ENCODE data around the gene MAOA.
"Not testable (repeated sequence)": the region's sequence is repeated elsewhere in the genome, so short reads cannot be mapped to it uniquely, and the experiment has no call there.

Gene MAOA

GRCh38 chrX:43656005-43656494 lies at the start of gene MAOA:
Gene MAOA, plus strand, starts transcription at chrX:43656299. Its CDS starts 43 bp downstream, at chrX:43656342.
- no peak for DNase-seq

DNA sequence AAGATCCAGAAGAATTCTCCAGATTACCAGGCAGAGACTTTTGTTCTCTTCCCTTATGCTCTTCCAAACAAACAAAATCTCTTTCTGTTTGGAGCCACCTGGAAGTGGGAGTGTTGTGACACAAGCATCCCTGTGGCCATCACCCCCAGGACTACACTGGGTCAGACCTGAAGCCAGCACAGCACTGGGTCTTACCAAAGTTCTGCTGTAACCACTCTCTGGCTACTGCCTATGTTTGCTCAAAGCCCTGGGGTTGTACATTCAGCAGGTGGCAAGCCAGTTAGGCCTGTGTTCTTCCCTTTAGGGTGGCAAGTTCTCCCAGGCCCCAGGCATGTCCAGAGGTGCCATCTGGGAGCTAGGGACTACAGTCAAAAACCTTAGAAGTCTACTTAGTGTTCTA lies 43.7 kb upstream of the MAOA start:
- DNase-seq = no peak

DNA sequence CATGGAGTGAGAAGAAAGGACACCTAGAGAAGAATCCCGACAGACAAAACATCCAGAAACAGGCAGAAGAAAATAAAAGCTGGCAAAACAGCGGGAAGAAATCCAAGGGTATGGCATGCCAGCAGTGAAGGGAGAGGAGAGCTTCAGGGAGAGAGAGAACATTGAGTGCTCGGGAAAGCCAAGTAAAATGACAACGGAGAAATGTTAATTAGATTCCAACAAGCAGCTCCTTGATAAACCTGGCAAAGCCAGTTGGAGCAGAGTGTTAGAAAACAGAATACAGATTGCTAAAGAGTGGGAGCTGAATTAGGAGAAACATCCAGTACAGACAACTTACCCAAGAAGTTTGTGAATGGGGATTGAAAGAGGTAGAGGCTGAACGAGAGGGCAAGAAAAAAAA lies 40.4 kb upstream of the MAOA start:
- DNase-seq = no peak

GRCh38 chrX:43618366-43619205 lies 37.5 kb upstream of the MAOA start:
- DNase-seq = no peak

DNA sequence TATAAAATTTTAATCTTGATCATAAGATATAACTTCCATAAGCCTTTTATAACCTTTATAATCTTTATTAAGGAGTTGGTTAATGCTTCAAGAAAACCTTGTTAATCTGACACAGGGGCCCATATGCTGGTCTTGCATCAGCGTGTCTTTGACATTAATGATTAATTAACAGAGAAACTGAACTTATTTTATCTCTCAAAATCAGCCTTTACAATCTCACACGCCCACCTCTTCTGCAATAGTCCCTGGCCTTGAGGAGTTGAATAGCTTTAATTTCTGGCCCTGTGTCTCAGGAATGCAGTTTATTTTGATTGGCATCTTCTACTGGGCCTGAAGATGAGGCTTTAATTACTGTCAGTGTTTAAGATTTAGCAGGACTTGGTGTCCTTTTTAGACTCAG lies 36.2 kb upstream of the MAOA start:
- DNase-seq = not testable (repeated sequence)

DNA sequence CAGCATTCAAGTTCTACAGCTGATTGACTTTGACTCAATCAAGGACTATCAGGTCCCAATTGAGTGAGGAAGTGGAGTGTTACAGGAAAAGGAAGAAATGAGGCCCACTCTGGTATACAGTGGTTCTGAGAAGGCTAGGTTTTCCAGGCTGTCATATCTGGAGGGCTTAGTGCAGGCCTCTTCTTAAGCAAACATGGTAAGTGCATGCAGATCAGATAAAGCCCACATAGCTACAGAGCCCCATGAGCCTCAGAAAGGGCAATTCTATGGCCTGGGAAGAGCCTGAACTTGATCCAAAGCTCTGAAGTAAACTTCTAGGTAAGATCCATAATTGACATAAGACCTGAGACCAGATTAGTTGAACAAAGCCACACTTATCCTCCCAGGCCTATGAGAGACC lies 29.0 kb upstream of the MAOA start:
- no peak for DNase-seq

DNA sequence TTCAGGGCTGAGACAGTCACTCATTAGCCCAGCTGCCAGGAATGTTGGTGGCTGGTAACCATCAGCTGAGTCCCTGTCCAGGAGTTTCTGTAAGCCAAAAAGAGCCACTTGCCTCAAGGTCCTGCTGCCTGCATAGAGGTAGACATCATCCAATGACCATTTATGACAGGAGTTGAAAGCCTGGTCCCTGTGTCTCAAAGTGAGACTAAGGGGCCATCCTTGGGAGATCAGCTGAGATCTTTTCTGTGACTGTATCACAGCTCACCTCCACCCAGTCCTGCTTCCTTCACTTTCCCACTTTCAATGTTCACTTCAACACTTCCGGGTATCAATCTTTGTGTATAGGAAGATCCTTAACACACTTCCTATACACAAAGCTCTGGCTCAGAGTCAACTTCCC lies 28.4 kb upstream of the MAOA start:
- DNase-seq = no peak

- no peak for DNase-seq
Measured at GRCh38 chrX:43629229-43629628, 26.9 kb upstream of the MAOA start.

- DNase-seq = no peak
Measured at GRCh38 chrX:43631841-43632240, 24.3 kb upstream of the MAOA start.

DNA sequence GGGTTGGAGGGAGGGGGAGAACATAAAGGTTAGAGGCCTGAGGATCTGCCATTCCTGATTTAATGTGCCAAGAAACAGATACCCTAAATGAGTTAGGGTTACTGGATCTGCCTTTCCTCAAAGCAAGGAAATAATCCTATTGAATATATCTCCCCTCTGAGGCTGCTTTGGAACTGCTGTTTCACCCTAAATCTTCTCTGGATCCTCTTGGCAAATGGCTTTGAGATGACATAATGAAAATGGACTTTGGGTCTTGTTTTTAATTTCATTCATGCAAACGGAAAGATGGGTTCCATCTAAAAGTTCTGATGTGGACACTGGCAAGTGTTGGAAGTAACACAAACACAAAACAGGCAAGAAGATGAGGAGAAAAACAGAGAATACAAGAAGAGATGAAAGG lies 23.0 kb upstream of the MAOA start:
- DNase-seq = no peak

GRCh38 chrX:43633757-43634156 lies 22.3 kb upstream of the MAOA start:
- DNase-seq = no peak

DNA sequence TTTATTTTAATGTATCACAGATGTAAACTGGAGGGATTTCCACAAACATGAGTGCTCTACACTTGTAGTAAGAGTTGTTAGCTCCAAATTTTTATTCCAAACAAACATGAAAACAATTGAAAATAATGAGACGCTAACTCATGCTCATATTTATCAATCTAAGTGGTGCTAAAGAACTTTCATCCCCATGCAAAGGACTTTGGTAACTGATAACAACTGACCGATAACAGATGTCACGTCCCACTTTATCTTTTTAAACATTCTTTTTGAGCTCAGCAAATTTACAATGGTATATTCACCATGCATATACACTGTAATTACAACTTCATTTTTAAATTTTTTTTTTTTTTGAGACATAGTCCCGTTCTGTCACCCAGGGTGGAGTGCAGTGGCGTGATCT lies 15.6 kb upstream of the MAOA start:
- no peak for DNase-seq

GRCh38 chrX:43641691-43642090 lies 14.4 kb upstream of the MAOA start:
- DNase-seq = no peak

GRCh38 chrX:43643201-43643600 lies 12.9 kb upstream of the MAOA start:
- DNase-seq = no peak

GRCh38 chrX:43643662-43644061 lies 12.4 kb upstream of the MAOA start:
- DNase-seq = no peak

GRCh38 chrX:43644124-43644701 lies 11.9 kb upstream of the MAOA start:
- no peak for DNase-seq

- no peak for DNase-seq
Measured at GRCh38 chrX:43646800-43647199, 9.3 kb upstream of the MAOA start.

- peak; percentile 55 for DNase-seq
Measured at GRCh38 chrX:43654431-43655150, 1.5 kb upstream of the MAOA start.

- no peak for DNase-seq
Measured at GRCh38 chrX:43655151-43656004, 721 bp upstream of the MAOA start.

GRCh38 chrX:43657671-43658070 lies 1.6 kb downstream of the MAOA start:
- DNase-seq = no peak

GRCh38 chrX:43661521-43662240 lies 5.6 kb downstream of the MAOA start:
- DNase-seq = no peak

- no peak for DNase-seq
Measured at GRCh38 chrX:43663173-43663572, 7.1 kb downstream of the MAOA start.
